ENCODE measurements around the gene MRPS30.
"Not testable (repeated sequence)": the region's sequence is repeated elsewhere in the genome, so short reads cannot be mapped to it uniquely, and the experiment has no call there.

Gene MRPS30

DNA sequence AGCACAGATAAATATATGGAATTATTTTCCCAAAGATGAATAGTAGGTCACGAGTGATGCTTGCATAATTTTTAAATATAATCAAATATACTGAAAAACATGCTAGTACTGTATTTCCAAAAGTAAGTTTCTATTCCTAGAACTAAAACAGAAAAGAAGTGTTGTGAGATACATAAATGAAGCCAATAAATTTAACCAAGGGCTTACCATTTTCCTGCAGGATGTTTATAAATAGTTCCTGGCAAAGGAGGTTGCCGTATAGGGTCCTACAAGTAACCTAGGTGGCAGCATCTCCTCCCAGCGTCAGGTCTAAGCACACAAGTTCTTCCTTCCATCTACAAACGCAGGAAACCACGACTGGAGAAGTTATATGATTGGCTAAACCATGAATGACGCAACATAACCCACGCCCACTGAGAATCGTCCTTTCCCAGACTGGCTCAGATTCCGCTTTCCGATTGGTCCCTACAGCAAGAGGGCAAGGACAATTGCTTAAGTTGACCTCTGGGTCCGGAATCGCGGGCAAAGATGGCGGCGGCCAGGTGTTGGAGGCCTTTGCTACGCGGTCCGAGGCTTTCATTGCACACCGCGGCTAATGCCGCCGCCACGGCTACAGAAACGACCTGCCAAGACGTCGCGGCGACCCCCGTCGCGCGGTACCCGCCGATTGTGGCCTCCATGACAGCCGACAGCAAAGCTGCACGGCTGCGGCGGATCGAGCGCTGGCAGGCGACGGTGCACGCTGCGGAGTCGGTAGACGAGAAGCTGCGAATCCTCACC lies at the start of gene MRPS30:
Gene MRPS30, plus strand, starts transcription at position 513 of the 780 bp plus-strand sequence. Its CDS starts 16 bp downstream, at position 529.
- DNase-seq, result peak; percentile 95

- DNase-seq, result no peak
Observed at GRCh38 chr5:44769200-44769876, 39.4 kb upstream of the MRPS30 start.

DNA sequence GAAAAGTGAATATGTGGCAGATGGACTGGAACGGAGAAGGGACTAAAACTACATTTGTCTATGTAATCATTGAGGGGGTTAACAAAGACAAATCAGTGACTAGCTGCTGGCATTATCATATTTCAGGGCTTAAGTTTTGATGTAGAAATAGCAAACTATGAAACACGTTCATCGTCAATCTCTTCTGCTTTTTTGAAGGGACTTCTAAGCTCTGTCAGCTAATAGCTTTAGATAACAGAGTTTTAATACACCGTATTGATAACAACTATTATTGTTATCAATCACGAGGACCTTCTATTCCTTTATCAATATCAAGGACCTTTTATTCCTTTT lies 38.9 kb upstream of the MRPS30 start:
- no peak for DNase-seq

- no peak for DNase-seq
Observed at GRCh38 chr5:44770780-44771717, 37.7 kb upstream of the MRPS30 start.

- not testable (repeated sequence) for DNase-seq
Observed at GRCh38 chr5:44772397-44772796, 36.4 kb upstream of the MRPS30 start.

- DNase-seq, result no peak
Observed at GRCh38 chr5:44774279-44774880, 34.4 kb upstream of the MRPS30 start.

DNA sequence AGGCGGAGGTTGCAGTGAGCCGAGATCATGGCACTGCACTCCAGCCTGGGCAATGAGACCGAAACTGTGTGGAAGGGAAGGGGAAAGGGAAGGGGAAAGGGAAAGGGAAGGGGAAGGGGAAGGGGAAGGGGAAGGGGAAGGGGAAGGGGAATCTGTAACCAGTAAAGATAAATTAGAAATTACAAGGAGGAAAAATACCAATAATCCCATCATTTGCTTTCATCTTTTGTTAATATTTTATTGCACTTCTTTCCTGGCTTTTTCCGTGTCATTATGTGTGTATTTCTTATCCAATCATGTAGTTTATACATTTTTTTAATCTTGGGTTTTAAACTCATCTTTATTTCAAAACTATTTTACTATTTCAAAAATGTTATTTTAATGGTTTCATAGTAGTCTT lies 29.6 kb upstream of the MRPS30 start:
- no peak for DNase-seq

GRCh38 chr5:44783634-44784315 lies 25.0 kb upstream of the MRPS30 start:
- DNase-seq, result no peak

- DNase-seq, result no peak
Observed at GRCh38 chr5:44787731-44788130, 21.0 kb upstream of the MRPS30 start.

- DNase-seq, result not testable (repeated sequence)
Observed at GRCh38 chr5:44789372-44789995, 19.3 kb upstream of the MRPS30 start.

- not testable (repeated sequence) for DNase-seq
Observed at GRCh38 chr5:44792031-44792673, 16.6 kb upstream of the MRPS30 start.

- no peak for DNase-seq
Observed at GRCh38 chr5:44794371-44794770, 14.4 kb upstream of the MRPS30 start.

- no peak for DNase-seq
Observed at GRCh38 chr5:44795496-44795895, 13.3 kb upstream of the MRPS30 start.

DNA sequence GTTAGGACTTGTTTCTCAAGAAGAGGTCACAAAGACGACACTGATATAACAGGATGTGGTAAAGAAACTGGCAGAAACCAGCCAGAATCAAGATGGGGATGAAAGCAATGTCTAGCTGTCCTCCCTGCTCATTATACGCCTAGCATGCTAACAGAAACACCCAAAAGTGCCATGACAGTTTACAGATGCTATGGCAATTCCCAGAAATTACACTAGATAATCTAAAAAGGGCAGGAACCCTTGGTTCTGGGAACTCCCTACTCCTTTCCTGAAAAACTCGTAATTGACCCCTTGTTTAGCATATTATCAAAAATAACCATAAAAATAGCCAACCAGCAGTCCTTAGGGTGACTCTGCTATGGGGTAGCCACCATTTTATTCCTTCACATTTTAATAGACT lies 10.9 kb upstream of the MRPS30 start:
- no peak for DNase-seq

- no peak for DNase-seq
Observed at GRCh38 chr5:44801992-44802391, 6.8 kb upstream of the MRPS30 start.

DNA sequence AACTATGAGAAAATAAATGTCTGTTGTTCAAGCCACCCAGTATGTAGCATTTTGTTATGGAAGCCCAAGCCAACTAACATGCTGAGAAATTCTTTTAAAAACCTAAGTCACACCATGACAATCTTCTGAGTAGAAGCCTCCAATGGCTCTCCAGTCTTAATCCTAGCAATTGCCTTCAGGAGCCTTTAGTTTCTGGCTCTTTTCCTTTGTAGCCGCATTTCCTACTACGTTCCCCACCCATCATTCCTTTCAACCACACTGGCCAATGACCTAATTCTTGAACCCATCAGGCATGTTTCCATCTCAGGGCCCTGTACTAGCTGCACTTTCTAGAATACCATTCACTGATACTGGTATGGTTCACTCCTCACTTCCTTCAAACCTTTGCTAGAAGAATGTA lies 2.1 kb upstream of the MRPS30 start:
- DNase-seq, result no peak

- DNase-seq, result no peak
Observed at GRCh38 chr5:44807269-44807668, 1.5 kb upstream of the MRPS30 start.

DNA sequence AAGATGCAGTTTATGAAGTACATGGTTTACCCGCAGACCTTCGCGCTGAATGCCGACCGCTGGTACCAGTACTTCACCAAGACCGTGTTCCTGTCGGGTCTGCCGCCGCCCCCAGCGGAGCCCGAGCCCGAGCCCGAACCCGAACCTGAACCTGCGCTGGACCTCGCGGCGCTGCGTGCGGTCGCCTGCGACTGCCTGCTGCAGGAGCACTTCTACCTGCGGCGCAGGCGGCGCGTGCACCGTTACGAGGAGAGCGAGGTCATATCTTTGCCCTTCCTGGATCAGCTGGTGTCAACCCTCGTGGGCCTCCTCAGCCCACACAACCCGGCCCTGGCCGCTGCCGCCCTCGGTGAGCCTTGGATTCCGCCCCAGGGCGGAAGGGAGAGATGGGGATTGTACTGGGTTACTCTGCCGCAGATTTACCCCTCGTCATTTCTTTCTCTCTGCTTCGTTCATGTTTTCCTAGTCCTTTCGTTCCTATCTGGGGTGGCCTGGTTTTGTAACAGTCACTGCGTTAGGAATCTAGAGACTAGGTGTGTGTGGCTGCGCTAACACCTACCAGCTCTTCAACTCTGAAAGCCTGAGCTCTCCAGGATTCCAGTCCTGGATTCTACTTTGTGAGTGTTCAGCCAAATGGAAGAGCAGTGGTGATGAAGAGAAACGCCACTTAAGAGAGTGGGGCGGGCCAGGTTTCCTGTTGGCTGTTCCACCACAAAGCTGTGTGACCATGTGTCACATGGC lies 638 bp downstream of the MRPS30 start:
- no peak for DNase-seq

DNA sequence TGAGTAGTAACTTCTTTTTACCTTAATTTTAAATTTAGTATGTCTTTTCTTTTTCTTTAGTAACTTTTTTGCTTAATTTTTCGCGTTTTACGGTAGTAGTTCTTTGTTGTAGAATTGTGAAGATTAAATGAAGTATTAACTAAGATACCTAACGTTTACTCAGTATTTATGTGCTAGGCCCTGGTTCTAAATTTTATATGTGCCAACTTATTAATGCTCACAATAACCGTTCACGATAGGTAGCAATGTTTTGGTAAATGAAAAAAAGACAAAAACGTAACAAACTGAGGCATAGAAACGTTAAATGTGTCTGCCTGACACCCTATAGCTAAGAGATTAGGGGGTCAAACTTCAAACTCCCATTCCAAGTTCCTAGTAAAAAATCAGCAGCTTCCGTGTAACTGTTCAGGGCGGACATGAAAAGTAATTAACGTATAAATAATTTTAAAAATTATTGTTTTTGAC lies 1.2 kb downstream of the MRPS30 start:
- DNase-seq, result no peak

- DNase-seq, result no peak
Observed at GRCh38 chr5:44814761-44815160, 6.0 kb downstream of the MRPS30 start.

GRCh38 chr5:44821164-44821563 lies 12.4 kb downstream of the MRPS30 start:
- no peak for DNase-seq
